CD14-positive monocyte (primary cell): ENCODE results near the gene FAAP20. TPM values are rescaled to one million over a fixed set of nuclear protein-coding genes. Genes with fewer than 3 reads are reported as not detected.

Source experiments
- DNase-seq, 3 donors: peaks; one replicate each; pipeline ENCODE4 v3.0.0-alpha.2; 2011 to 2022
- H2AFZ ChIP-seq: 2 replicates; pipeline ENCODE4 v1.6.0; 2012; ENCODE audit warnings: mild to moderate bottlenecking, low read depth, low read length, inconsistent platforms; ENCODE audit not compliant: insufficient read depth, poor library complexity, severe bottlenecking
- H3K27ac ChIP-seq, 2 donors: 1 replicate in 1 of 2; 2 replicates in 1 of 2; pipeline ENCODE4 v1.5.1; 2012 to 2013; ENCODE audit warnings: low read length in 2 of 2, control low read depth in 1 of 2, inconsistent platforms in 1 of 2, low read depth in 1 of 2, mild to moderate bottlenecking in 1 of 2
- H3K27me3 ChIP-seq, 2 donors: one replicate each; pipeline versions ENCODE4 v1.6.0 to v1.6.1; 2011 to 2013; ENCODE audit warnings: low read length in 2 of 2; ENCODE audit not compliant: control insufficient read depth in 2 of 2, insufficient read depth in 2 of 2
- H3K36me3 ChIP-seq, 2 donors: replicated peaks in 1 of 2; 1 replicate in 1 of 2; 2 replicates in 1 of 2; pipeline versions ENCODE4 v1.5.1 to v1.6.1; 2012 to 2013; ENCODE audit warnings: low read length in 2 of 2, control low read depth in 1 of 2, inconsistent platforms in 1 of 2, mild to moderate bottlenecking in 1 of 2; ENCODE audit not compliant: insufficient read depth in 2 of 2, control insufficient read depth in 1 of 2
- H3K4me1 ChIP-seq, 2 donors: 1 replicate in 1 of 2; 2 replicates in 1 of 2; pipeline versions ENCODE4 v1.5.1 to v1.6.1; 2012 to 2013; ENCODE audit warnings: low read length in 2 of 2, control low read depth in 1 of 2, inconsistent platforms in 1 of 2, mild to moderate bottlenecking in 1 of 2, moderate library complexity in 1 of 2; ENCODE audit not compliant: insufficient read depth in 2 of 2, control insufficient read depth in 1 of 2
- H3K4me2 ChIP-seq: replicated peaks from 2 replicates; pipeline ENCODE3; 2012; ENCODE audit warnings: low read length, moderate library complexity, mild to moderate bottlenecking; ENCODE audit not compliant: poor library complexity, severe bottlenecking; ENCODE audit errors: extremely low read depth
- H3K4me3 ChIP-seq, 3 experiments: fragments of 200-600 bp in 1 of 3; sonication (generic) in 1 of 3; replicated peaks in 1 of 3; 1 replicate in 2 of 3; 2 replicates in 1 of 3; pipeline ENCODE4 v1.5.1; 2011 to 2013; ENCODE audit warnings: low read length in 3 of 3, mild to moderate bottlenecking in 3 of 3, control low read depth in 2 of 3, low read depth in 2 of 3, inconsistent platforms in 1 of 3, moderate library complexity in 1 of 3
- H3K79me2 ChIP-seq: 2 replicates; pipeline ENCODE4 v1.6.0; 2012; ENCODE audit warnings: mild to moderate bottlenecking, control low read depth, inconsistent platforms, low read length, moderate library complexity; ENCODE audit not compliant: insufficient read depth
- H3K9ac ChIP-seq: 2 replicates; pipeline ENCODE4 v1.6.0; 2017; ENCODE audit warnings: low read length, mild to moderate bottlenecking; ENCODE audit not compliant: insufficient read depth, poor library complexity, severe bottlenecking
- H3K9me3 ChIP-seq, 2 donors: replicated peaks in 1 of 2; 1 replicate in 1 of 2; 2 replicates in 1 of 2; pipeline versions ENCODE4 v1.5.1 to v1.6.1; 2012 to 2013; ENCODE audit warnings: low read length in 2 of 2, control low read depth in 1 of 2; ENCODE audit not compliant: control insufficient read depth in 1 of 2, insufficient read depth in 1 of 2
- H4K20me1 ChIP-seq: 2 replicates; pipeline ENCODE4 v1.6.0; 2012; ENCODE audit warnings: mild to moderate bottlenecking, low read length, control low read depth, moderate library complexity; ENCODE audit not compliant: insufficient read depth
- H3K27ac Mint-ChIP-seq, 7 donors: one replicate each; pipeline ENCODE4 v1.8.0; 2020; ENCODE audit warnings: mild to moderate bottlenecking in 7 of 7, mixed read lengths in 7 of 7, moderate library complexity in 6 of 7, inconsistent platforms in 2 of 7
- H3K27me3 Mint-ChIP-seq, 3 donors: one replicate each; pipeline ENCODE4 v1.8.0; 2021 to 2022; ENCODE audit warnings: low read depth in 3 of 3, mild to moderate bottlenecking in 3 of 3, mixed read lengths in 3 of 3, moderate library complexity in 3 of 3, inconsistent platforms in 1 of 3
- H3K36me3 Mint-ChIP-seq, 2 donors: one replicate each; pipeline ENCODE4 v1.8.0; 2020; ENCODE audit warnings: mixed read lengths in 2 of 2, inconsistent platforms in 1 of 2, mild to moderate bottlenecking in 1 of 2
- H3K4me1 Mint-ChIP-seq: one replicate; pipeline ENCODE4 v1.8.0; 2020; ENCODE audit warnings: mild to moderate bottlenecking, mixed read lengths
- H3K4me3 Mint-ChIP-seq, 2 donors: one replicate each; pipeline ENCODE4 v1.8.0; 2020; ENCODE audit warnings: mild to moderate bottlenecking in 2 of 2, mixed read lengths in 2 of 2, moderate library complexity in 1 of 2
- H3K9me3 Mint-ChIP-seq, 7 donors: one replicate each; pipeline ENCODE4 v1.8.0; 2020 to 2022; ENCODE audit warnings: mixed read lengths in 7 of 7, mild to moderate bottlenecking in 6 of 7, moderate library complexity in 6 of 7, inconsistent platforms in 2 of 7
- CTCF ChIP-seq: fragments of 200-600 bp; IDR thresholded peaks from one replicate; pipeline ENCODE4 v1.8.0; 2022; ENCODE audit warnings: antibody characterized with exemption, mild to moderate bottlenecking
- WGBS: methylation state at CpG from one replicate; pipeline ENCODE4 v1.1.5; 2013; ENCODE audit warnings: missing lambda C conversion rate; ENCODE audit not compliant: insufficient coverage; 5-methylcytosine and 5-hydroxymethylcytosine counted together
- intact Hi-C, 2 donors: fragments of 100-400 bp; cut with micrococcal nuclease; formaldehyde crosslinking; loops; one replicate each; pipeline versions ENCODE4 v1.15.0 to v1.15.1; 2023
- polyA plus RNA-seq, 3 donors: library from polyadenylated mRNA; depleted of rRNA in 1 of 3; unstranded in 2 of 3; stranded (reverse) in 1 of 3; fragments of 300-500 nt in 2 of 3; fragments of >200 nt in 1 of 3; fragmentation: Illumina TruSeq in 2 of 3; gene quantifications; 1 replicate in 2 of 3; 2 replicates in 1 of 3; pipeline ENCODE4 v1.2.3, GENCODE V29; 2012 to 2021

FAAP20 gene
- polyA plus RNA-seq, 3 donors: 11.8 to 49.3 (median 35.1) TPM

GRCh38 chr1:2182376-2182775 lies 12.2 kb downstream of the FAAP20 start:
- intact Hi-C loops: no loop called here
- H3K27ac ChIP-seq: no peak overlapping the region
- no peak overlapping the region for H3K4me3 ChIP-seq
- H3K27me3 ChIP-seq: no peaks in the 10 kb centered on the region
- H3K36me3 ChIP-seq: no peaks in the 10 kb centered on the region
- no peak overlapping the region for H3K4me2 ChIP-seq
- TF ChIP-seq CTCF: no peak
- H3K4me1 ChIP-seq: no peaks in the 10 kb centered on the region
- peaks cover 9 to 10% of the 10 kb centered on the region in 2 donors for H3K36me3 Mint-ChIP-seq
- H3K9me3 Mint-ChIP-seq: peaks cover 0 to 2% (median 0%) of the 10 kb centered on the region in 7 donors
- peak overlapping the region in 1 of 2 donors; percentile 46 for H3K4me3 Mint-ChIP-seq
- peaks cover 7% of the 10 kb centered on the region for H3K4me1 Mint-ChIP-seq
- H4K20me1 ChIP-seq: no peaks in the 10 kb centered on the region
- H3K27ac Mint-ChIP-seq: peak overlapping the region in 2 of 7 donors; percentile 65 to 79
- H3K27me3 Mint-ChIP-seq: peaks cover 0 to 2% (median 0%) of the 10 kb centered on the region in 3 donors
- no peaks in the 10 kb centered on the region for H3K79me2 ChIP-seq
- DNase-seq: no peak
- H2AFZ ChIP-seq: no peak overlapping the region
- WGBS: 97% methylated on average over 13 of the region's 13 CpGs
- no peaks in the 10 kb centered on the region for H3K9me3 ChIP-seq
- no peak overlapping the region for H3K9ac ChIP-seq

- no peak overlapping the region for H3K27ac Mint-ChIP-seq
- no peaks in the 10 kb centered on the region for H3K4me1 ChIP-seq
- peaks cover 0 to 3% (median 0%) of the 10 kb centered on the region in 3 donors for H3K27me3 Mint-ChIP-seq
- intact Hi-C loops: no loop called here
- no peak overlapping the region for H3K4me3 Mint-ChIP-seq
- peaks cover 7% of the 10 kb centered on the region for H3K4me1 Mint-ChIP-seq
- H4K20me1 ChIP-seq: no peaks in the 10 kb centered on the region
- no peaks in the 10 kb centered on the region for H3K79me2 ChIP-seq
- no peak overlapping the region for H3K4me3 ChIP-seq
- TF ChIP-seq CTCF: no peak
- H3K27me3 ChIP-seq: no peaks in the 10 kb centered on the region
- no peaks in the 10 kb centered on the region for H3K9me3 ChIP-seq
- no peak for DNase-seq
- H3K9ac ChIP-seq: no peak overlapping the region
- peaks cover 9 to 10% of the 10 kb centered on the region in 2 donors for H3K36me3 Mint-ChIP-seq
- H2AFZ ChIP-seq: no peak overlapping the region
- peaks cover 0 to 2% (median 0%) of the 10 kb centered on the region in 7 donors for H3K9me3 Mint-ChIP-seq
- WGBS: 95% methylated on average over 10 of the region's 11 CpGs
- H3K36me3 ChIP-seq: no peaks in the 10 kb centered on the region
- no peak overlapping the region for H3K4me2 ChIP-seq
- no peak overlapping the region for H3K27ac ChIP-seq
Observed at GRCh38 chr1:2181752-2182151, 12.8 kb downstream of the FAAP20 start.
